ENCODE measurements around the gene PREX1.
A peak's percentile ranks its signal among the peaks of the same experiment; 100 is the strongest.

Gene PREX1

GRCh38 chr20:48597521-48598302 lies 230.1 kb downstream of the PREX1 start:
- no peak for DNase-seq

GRCh38 chr20:48596334-48596898 lies 231.4 kb downstream of the PREX1 start:
- DNase-seq = no peak

DNA sequence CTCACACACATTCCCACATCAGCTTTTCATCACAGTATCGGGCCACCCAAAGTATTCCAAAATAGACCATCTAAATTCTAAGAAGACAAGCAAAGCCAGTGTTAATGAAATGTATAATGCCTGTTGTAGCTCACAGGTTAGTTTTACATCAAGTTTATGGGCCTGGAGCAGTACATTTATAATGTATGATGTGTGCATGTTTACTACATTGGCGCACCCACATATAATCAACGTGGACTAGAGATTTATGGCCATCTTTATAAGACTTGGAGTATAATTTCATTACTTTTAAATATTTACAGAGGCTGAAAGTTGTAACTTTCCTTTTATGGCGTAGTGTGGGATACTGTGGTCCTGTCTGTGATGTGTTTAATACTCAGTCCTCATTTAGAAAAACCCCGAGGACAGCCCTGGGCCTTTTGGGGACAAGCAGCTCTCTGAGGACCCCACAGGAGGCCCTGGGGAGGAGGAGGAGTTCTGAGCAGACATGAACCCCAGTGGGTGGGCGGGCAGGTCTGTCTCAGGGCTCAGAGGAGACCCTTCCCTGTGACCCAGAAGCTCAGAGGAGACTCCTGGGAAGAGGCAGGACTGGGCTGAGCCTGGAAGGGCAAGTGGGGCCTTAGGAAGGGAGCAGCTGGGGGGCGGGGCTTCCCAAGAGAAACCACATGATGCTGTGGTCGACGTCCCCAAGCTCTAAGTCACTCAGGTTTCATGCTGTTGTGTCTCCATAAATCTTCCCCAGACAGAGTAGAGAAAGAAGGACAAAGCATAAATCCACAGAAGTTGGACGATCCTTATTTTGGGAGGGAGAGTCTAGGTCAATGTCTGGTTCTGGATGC lies 232.1 kb downstream of the PREX1 start:
- no peak for DNase-seq

GRCh38 chr20:48594533-48594932 lies 233.3 kb downstream of the PREX1 start:
- DNase-seq = no peak

GRCh38 chr20:48592107-48592940 lies 235.5 kb downstream of the PREX1 start:
- no peak for DNase-seq

DNA sequence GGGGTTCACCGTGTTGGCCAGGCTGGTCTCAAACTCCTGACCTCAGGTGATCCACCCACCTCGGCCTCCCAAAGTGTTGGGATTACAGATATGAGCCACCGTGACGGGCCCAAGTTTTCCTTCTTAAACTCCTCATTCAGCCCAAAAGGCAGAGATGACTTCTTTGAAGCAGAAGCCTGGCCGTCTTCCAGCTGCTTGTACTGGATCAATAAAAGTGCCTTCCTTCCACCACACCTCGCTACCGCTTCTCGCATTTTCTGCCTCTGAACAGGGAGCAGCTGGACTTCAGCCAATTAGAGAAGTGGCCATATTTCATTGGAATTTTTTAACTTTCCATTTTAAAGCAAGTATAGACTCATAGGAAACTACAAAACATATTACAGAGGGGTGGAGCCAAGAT lies 241.1 kb downstream of the PREX1 start:
- DNase-seq = no peak

DNA sequence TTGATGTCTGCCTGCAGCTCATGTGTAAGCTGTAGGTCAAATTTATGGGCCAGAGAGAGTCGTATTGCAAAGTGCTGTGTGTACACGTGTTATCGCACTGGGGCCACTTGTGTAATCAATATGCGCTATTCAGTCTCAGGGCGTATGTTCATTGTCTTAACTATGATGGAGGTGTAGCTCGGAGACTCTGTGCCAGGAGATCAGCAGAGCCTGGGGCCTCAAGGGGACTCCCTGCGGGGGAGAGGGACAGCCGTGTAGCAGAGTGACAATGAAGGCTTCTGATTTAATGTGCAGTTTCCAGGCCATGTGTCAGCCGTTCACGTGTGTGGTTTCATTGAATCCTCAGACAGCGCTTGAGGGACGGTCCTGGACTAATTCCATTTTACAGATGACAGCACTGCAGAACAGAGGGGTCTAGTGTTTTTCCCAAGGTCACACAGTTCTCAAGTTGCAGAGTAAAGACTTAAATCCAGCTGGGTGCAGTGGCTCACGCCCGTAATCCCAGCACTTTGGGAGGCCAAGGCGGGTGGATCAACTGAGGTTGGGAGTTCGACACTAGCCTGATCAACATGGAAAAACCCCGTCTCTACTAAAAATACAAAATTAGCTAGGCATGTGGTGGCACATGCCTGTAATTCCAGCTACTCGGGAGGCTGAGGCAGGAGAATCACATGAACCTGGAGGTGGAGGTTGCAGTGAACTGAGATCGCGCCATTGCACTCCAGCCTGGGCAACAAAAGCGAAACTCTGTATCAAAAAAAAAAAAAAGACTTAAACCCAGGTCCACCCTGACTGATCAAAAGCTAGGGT lies 242.5 kb downstream of the PREX1 start:
- peak; percentile 40 for DNase-seq

GRCh38 chr20:48584391-48585060 lies 243.3 kb downstream of the PREX1 start:
- DNase-seq = no peak

GRCh38 chr20:48583801-48584200 lies 244.0 kb downstream of the PREX1 start:
- no peak for DNase-seq

GRCh38 chr20:48583171-48583570 lies 244.6 kb downstream of the PREX1 start:
- DNase-seq = no peak

- DNase-seq = no peak
These were observed 245.2 kb downstream of the PREX1 start for GRCh38 chr20:48582673-48582985.

GRCh38 chr20:48581167-48581566 lies 246.6 kb downstream of the PREX1 start:
- DNase-seq = no peak

GRCh38 chr20:48578397-48579098 lies 249.3 kb downstream of the PREX1 start:
- no peak for DNase-seq

DNA sequence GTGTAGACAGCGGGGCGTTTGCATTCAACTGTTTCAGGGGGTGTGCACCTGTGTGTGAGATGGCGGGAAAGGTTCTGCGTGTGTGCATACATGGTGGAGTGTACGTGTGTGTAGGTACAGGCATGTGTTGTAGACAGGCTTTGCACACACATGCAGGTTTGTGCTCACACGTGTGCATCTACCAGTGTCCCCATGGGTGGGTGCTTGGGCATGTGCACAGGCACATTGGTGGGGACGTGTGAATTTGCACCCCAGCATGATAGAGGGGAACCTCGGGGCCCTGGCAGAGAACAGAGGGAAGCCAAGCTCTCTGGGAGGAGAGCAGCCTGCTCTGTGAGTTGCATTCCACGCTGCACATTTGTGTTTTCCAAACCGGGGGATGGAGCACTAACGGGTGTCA lies 250.2 kb downstream of the PREX1 start:
- DNase-seq = no peak

DNA sequence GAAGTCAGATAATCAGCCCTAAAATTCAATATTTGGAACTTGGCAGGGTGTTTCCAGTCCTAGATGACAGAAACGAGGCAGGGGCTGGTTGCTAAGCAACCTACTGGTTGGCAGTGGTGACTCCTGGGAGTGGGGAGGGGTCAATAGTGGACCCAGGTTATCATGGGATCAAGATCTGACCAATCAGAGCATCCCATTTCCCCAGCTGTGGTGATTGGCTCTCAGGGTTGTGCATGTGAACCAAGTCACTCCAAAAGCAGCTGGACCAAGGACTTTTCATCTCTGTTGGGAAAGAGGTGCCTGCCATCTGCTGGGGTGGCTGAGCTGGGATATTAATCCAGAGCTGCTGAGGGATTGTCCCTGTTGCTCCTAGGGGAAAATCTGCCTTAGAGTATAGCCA lies 253.4 kb downstream of the PREX1 start:
- DNase-seq = no peak
